HFF-Myc (cell line): Measurements from ENCODE around the gene C1GALT1C1L.
"Not testable (repeated sequence)": the region's sequence is repeated elsewhere in the genome, so short reads cannot be mapped to it uniquely, and the experiment has no call there.

ENCODE experiments used
- DNase-seq: peaks from one replicate; pipeline ENCODE4 v3.0.0-alpha.2; 2011; ENCODE audit warnings: low read depth; ENCODE audit errors: extremely low read depth
- H3K4me3 ChIP-seq: replicated peaks from 2 replicates; pipeline ENCODE4 v1.5.1; 2011; ENCODE audit warnings: low read depth, mild to moderate bottlenecking, control low read depth, low read length
- CTCF ChIP-seq: IDR thresholded peaks from 2 replicates; pipeline ENCODE4 v1.5.1; 2012; ENCODE audit warnings: mild to moderate bottlenecking, low read depth, low read length, control low read depth; ENCODE audit errors: missing control alignments

Gene C1GALT1C1L

GRCh38 chr2:43714164-43714563 lies 37.9 kb upstream of the C1GALT1C1L start:
- TF ChIP-seq CTCF, result no peak
- DNase-seq, result no peak
- no peak overlapping the region for H3K4me3 ChIP-seq

- no peak overlapping the region for H3K4me3 ChIP-seq
- no peak for TF ChIP-seq CTCF
- DNase-seq, result no peak
Observed at GRCh38 chr2:43710866-43711265, 34.6 kb upstream of the C1GALT1C1L start.

GRCh38 chr2:43708891-43709290 lies 32.7 kb upstream of the C1GALT1C1L start:
- no peak overlapping the region for H3K4me3 ChIP-seq
- no peak for TF ChIP-seq CTCF
- no peak for DNase-seq

GRCh38 chr2:43708178-43708577 lies 31.9 kb upstream of the C1GALT1C1L start:
- no peak for TF ChIP-seq CTCF
- H3K4me3 ChIP-seq, result no peak overlapping the region
- DNase-seq, result no peak

GRCh38 chr2:43707255-43708015 lies 31.2 kb upstream of the C1GALT1C1L start:
- no peak for TF ChIP-seq CTCF
- peak; percentile 55 for DNase-seq
- no peak overlapping the region for H3K4me3 ChIP-seq

GRCh38 chr2:43701111-43701510 lies 24.9 kb upstream of the C1GALT1C1L start:
- DNase-seq, result no peak
- no peak for TF ChIP-seq CTCF
- no peak overlapping the region for H3K4me3 ChIP-seq

GRCh38 chr2:43699761-43700160 lies 23.5 kb upstream of the C1GALT1C1L start:
- no peak for TF ChIP-seq CTCF
- DNase-seq, result no peak
- H3K4me3 ChIP-seq, result no peak overlapping the region

GRCh38 chr2:43698140-43698539 lies 21.9 kb upstream of the C1GALT1C1L start:
- H3K4me3 ChIP-seq, DNase-seq: not testable (repeated sequence)
